ENCODE measurements around the gene CEP135.

Gene CEP135

DNA sequence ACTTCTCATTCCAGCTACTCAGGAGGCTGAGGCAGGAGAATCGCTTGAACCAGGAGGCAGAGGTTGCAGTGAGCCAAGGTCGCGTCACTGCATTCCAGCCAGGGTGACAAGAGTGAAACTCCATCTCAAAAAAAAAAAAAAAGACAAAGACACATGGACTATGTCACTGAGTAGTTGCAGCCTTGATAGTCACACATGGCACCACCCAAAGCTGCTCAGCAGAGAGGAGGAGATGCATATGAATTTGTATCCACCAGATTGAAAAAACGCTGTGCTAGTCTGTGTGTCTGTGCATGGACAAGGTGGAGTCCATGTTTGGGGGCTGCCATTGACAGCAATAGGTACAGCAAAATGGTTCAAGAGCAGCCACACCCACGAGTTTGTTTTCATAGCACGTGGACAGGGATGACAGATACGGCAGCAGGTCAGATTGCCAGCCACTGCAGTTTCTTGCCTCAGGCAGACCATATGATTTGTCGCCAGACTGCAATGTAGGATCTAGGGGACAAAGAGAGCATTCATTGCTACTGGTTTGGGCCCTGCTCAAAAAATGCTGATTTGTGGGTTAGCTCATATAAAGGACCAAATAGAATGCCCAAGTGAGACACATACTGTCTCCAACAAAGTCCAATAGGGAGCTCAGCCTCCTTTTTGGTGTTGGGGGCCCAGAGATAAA is 89.9 kb downstream of the CEP135 start:
- peak; percentile 39 for DNase-seq
- Histone ChIP-seq H3K4me3 (ENCODE audit: low read depth, low read length) (no peak overlapping the region), H3K9me3 (no peaks in the 10 kb centered on the region), H3K36me3 (no peaks in the 10 kb centered on the region), H3K27me3 (no peaks in the 10 kb centered on the region), H3K4me1 (peaks cover 3% of the 10 kb centered on the region; the same call in 1 of the 2 replicates)
- TF ChIP-seq, protein P1, sequence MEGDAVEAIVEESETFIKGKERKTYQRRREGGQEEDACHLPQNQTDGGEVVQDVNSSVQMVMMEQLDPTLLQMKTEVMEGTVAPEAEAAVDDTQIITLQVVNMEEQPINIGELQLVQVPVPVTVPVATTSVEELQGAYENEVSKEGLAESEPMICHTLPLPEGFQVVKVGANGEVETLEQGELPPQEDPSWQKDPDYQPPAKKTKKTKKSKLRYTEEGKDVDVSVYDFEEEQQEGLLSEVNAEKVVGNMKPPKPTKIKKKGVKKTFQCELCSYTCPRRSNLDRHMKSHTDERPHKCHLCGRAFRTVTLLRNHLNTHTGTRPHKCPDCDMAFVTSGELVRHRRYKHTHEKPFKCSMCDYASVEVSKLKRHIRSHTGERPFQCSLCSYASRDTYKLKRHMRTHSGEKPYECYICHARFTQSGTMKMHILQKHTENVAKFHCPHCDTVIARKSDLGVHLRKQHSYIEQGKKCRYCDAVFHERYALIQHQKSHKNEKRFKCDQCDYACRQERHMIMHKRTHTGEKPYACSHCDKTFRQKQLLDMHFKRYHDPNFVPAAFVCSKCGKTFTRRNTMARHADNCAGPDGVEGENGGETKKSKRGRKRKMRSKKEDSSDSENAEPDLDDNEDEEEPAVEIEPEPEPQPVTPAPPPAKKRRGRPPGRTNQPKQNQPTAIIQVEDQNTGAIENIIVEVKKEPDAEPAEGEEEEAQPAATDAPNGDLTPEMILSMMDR (IDR thresholded peaks at IDR 0.05; ENCODE audit: low read depth, low read length): no peak

DNA sequence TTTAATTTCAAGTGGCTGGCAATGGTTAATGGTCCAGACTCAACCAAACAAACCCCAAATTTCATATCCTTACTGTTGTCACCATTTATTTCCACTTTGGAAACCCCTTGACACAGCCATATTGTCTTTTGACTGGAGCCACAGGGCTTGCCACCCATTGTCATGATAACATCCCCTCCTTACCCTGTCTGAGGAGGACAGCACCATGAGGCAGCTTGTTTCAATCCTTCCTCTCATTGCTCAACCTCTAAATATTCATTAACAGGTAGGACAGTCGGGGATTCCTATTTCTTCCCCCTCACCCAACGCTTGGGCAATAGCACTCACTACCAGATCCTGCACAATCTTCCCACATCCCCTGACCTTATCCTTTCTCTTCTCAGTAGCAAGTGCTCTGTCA is 92.1 kb downstream of the CEP135 start:
- no peaks in the 10 kb centered on the region for H3K27me3 ChIP-seq
- H3K9me3 ChIP-seq: no peaks in the 10 kb centered on the region
- no peaks in the 10 kb centered on the region for H3K36me3 ChIP-seq
- no peak overlapping the region for H3K4me3 ChIP-seq (ENCODE audit: low read depth, low read length)
- no peak for DNase-seq
- TF ChIP-seq, protein P1 (IDR thresholded peaks at IDR 0.05; ENCODE audit: low read depth, low read length): no peak
- peaks cover 3% of the 10 kb centered on the region; the same call in 1 of the 2 replicates for H3K4me1 ChIP-seq

DNA sequence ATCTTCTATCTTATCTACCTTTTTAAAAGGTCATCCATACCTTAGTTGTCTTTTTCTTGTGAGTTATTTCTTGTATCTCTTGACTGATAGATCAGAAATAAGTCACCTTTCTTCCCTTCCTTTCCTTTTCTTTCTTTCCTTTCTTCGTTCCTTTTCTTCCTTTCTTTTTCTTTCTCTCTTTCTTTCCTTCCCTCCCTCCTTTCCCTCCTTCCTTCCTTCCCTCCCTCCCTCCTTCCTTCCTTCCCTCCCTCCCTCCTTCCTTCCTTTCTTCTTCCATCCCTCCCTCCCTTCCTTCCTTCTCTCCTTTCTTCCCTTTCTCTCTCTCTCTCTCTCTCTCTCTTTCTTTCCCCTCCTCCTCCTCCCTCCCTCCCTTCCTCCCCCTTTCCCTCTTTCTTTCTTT is 93.5 kb downstream of the CEP135 start:
- TF ChIP-seq, protein P1 (IDR thresholded peaks at IDR 0.05; ENCODE audit: low read depth, low read length): no peak
- H3K36me3 ChIP-seq: no peaks in the 10 kb centered on the region
- no peak for DNase-seq
- peaks cover 3% of the 10 kb centered on the region; the same call in 1 of the 2 replicates for H3K4me1 ChIP-seq
- no peak overlapping the region for H3K4me3 ChIP-seq (ENCODE audit: low read depth, low read length)
- H3K9me3 ChIP-seq: no peaks in the 10 kb centered on the region
- H3K27me3 ChIP-seq: no peaks in the 10 kb centered on the region

DNA sequence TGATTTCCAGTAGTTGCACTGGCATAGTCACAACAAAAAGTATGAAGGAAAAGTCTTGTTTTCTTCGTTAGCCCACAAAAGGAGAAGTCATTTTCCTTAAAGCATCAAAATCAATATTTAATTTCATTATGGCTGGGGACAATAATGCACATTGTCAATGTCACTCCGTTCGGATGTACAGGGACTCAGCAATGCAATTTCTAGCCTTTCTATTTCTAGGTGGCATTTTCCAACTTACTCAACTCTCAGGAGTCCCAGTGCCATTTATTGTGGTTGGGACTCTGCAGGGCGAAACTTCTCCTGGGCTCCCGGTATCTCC is 99.6 kb downstream of the CEP135 start:
- no peak for DNase-seq
- Histone ChIP-seq H3K27me3 (no peaks in the 10 kb centered on the region), H3K36me3 (peaks cover 5% of the 10 kb centered on the region), H3K4me3 (ENCODE audit: low read depth, low read length) (peak overlapping the region; percentile 92), H3K9me3 (no peaks in the 10 kb centered on the region), H3K4me1 (peaks cover 12% of the 10 kb centered on the region)
- TF ChIP-seq, protein P1 (IDR thresholded peaks at IDR 0.05; ENCODE audit: low read depth, low read length): no peak

DNA sequence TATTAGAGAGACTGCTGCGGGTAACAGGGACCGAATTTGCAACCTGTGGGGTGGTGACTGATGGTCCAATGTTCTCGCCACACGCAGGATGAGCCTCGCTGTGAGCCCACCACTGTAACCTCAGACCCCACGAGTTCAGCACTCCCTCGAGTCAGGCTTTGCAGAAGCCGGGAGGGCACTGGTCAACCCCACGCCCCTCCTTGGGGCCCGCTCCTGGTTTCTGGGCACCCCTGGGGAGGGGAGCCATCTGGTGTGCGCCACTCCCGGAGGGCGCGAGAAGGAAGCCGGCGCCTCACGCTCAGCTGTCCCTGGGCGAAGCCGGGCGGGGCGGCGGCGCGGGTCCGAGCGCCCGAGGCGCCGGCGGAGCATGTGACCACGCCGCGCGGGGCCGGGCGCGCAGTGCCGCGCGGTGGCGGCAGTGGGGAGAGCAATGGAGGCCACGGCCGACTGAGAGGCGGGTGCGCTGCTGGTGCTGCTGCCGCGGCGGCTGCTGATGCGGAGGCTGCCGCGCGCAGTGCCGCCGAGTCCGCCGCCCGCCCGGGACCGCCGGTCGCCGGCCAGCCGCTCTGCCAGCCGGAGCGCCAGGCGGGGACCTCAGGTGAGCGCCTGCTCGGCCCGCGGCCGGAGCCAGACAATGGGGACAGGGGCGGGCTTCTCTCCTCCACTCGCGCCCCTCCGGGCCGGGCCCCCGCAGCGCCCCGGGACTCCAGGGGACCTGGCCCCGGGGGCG is 100.1 kb downstream of the CEP135 start:
- TF ChIP-seq, protein P1 (IDR thresholded peaks at IDR 0.05; ENCODE audit: low read depth, low read length): peak; percentile 38; the same call in 1 of the 2 replicates
- peak; percentile 91 for DNase-seq
- Histone ChIP-seq H3K4me1 (peaks cover 12% of the 10 kb centered on the region), H3K27me3 (no peaks in the 10 kb centered on the region), H3K4me3 (ENCODE audit: low read depth, low read length) (peak overlapping the region; percentile 92), H3K9me3 (no peaks in the 10 kb centered on the region), H3K36me3 (peaks cover 5% of the 10 kb centered on the region)

DNA sequence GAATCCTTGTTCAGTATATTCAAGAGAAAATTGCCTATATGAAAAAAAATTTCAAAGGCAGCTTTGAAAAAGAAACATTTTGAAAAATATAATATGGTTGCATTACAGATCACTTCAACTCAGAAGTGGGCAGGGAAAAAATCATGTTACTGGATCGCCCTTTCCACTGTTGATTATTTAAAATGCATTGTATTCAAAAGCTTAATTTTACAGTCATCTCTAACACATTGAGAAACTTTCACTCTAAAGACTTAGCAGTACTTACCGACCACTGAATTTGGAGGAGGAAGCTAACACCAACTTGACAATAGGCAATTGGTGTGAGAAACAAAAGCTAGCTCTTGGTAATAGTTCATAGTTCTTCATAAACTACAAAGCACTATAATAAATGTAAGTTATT is 101.9 kb downstream of the CEP135 start:
- Histone ChIP-seq H3K36me3 (peaks cover 7% of the 10 kb centered on the region), H3K9me3 (no peaks in the 10 kb centered on the region), H3K4me3 (ENCODE audit: low read depth, low read length) (peak overlapping the region; percentile 92), H3K4me1 (peaks cover 19% of the 10 kb centered on the region), H3K27me3 (no peaks in the 10 kb centered on the region)
- TF ChIP-seq, protein P1 (IDR thresholded peaks at IDR 0.05; ENCODE audit: low read depth, low read length): no peak
- no peak for DNase-seq
